GM23338 (cell line): ENCODE results near the gene SNAP25. TPM values are rescaled to one million over a fixed set of nuclear protein-coding genes. Genes with fewer than 3 reads are reported as not detected.

Source experiments
- ATAC-seq: fragments of 200-7000 bp; cut with Tn5 transposase; 3 replicates; pipeline ENCODE4 v1.9.1; 2020
- DNase-seq: peaks from one replicate; pipeline ENCODE4 v3.0.0-alpha.2; 2015; ENCODE audit warnings: low spot score
- H2AFZ ChIP-seq: fragments of 200-600 bp; sonication (generic); 2 replicates; pipeline ENCODE4 v1.8.0; 2016; ENCODE audit warnings: antibody characterized with exemption, mild to moderate bottlenecking, moderate library complexity
- H3F3A ChIP-seq: fragments of 200-600 bp; sonication (generic); replicated peaks from 2 replicates; pipeline ENCODE4 v1.8.0; 2017; ENCODE audit warnings: antibody characterized with exemption, mixed run types, low read depth
- H3K27ac ChIP-seq: fragments of 200-600 bp; sonication (generic); 2 replicates; pipeline ENCODE4 v1.6.1; 2016; ENCODE audit warnings: low read depth
- H3K27me3 ChIP-seq: fragments of 200-600 bp; sonication (generic); 2 replicates; pipeline ENCODE4 v1.8.0; 2016; ENCODE audit warnings: mild to moderate bottlenecking, mixed run types, moderate library complexity; ENCODE audit not compliant: insufficient read depth
- H3K36me3 ChIP-seq: fragments of 200-600 bp; sonication (generic); 2 replicates; pipeline ENCODE4 v1.8.0; 2016; ENCODE audit warnings: mild to moderate bottlenecking; ENCODE audit not compliant: insufficient read depth
- H3K4me1 ChIP-seq: fragments of 200-600 bp; sonication (generic); 2 replicates; pipeline ENCODE4 v1.8.0; 2016; ENCODE audit warnings: mild to moderate bottlenecking, moderate library complexity; ENCODE audit not compliant: insufficient read depth
- H3K4me2 ChIP-seq: fragments of 200-600 bp; sonication (generic); 2 replicates; pipeline ENCODE4 v1.7.1; 2017; ENCODE audit warnings: mixed run types
- H3K4me3 ChIP-seq: fragments of 200-600 bp; sonication (generic); 2 replicates; pipeline ENCODE4 v1.6.1; 2016; ENCODE audit warnings: mixed run types
- H3K79me2 ChIP-seq: fragments of 200-600 bp; sonication (generic); replicated peaks from 2 replicates; pipeline ENCODE4 v1.8.0; 2017; ENCODE audit warnings: mild to moderate bottlenecking; ENCODE audit not compliant: insufficient read depth
- H3K9me2 ChIP-seq: fragments of 200-600 bp; sonication (generic); 2 replicates; pipeline ENCODE4 v1.8.0; 2017; ENCODE audit not compliant: insufficient read depth
- H4K20me1 ChIP-seq: fragments of 200-600 bp; sonication (generic); replicated peaks from 2 replicates; pipeline ENCODE4 v1.8.0; 2017; ENCODE audit warnings: mild to moderate bottlenecking; ENCODE audit not compliant: insufficient read depth
- H3K27ac Mint-ChIP-seq: 2 replicates; pipeline ENCODE4 v1.8.0; 2020; ENCODE audit warnings: inconsistent platforms, mild to moderate bottlenecking, moderate library complexity, mixed read lengths
- H3K27me3 Mint-ChIP-seq: 3 replicates; pipeline ENCODE4 v1.8.0; 2022; ENCODE audit warnings: low read depth, mild to moderate bottlenecking, moderate library complexity, mixed read lengths, inconsistent platforms; ENCODE audit not compliant: insufficient read depth, poor library complexity
- H3K36me3 Mint-ChIP-seq: 3 replicates; pipeline ENCODE4 v1.8.0; 2021; ENCODE audit warnings: low read depth, mild to moderate bottlenecking, inconsistent platforms, moderate library complexity, mixed read lengths
- H3K4me1 Mint-ChIP-seq: 3 replicates; pipeline ENCODE4 v1.8.0; 2020; ENCODE audit warnings: mild to moderate bottlenecking, inconsistent platforms, mixed read lengths
- H3K4me3 Mint-ChIP-seq: 3 replicates; pipeline ENCODE4 v1.8.0; 2021; ENCODE audit warnings: moderate library complexity, mild to moderate bottlenecking, inconsistent platforms, mixed read lengths
- H3K9me3 Mint-ChIP-seq: 3 replicates; pipeline ENCODE4 v1.8.0; 2020; ENCODE audit warnings: moderate library complexity, mild to moderate bottlenecking, inconsistent platforms, mixed read lengths
- CREB1 ChIP-seq: fragments of 250-450 bp; sonication (Bioruptor Pico); IDR thresholded peaks from 2 replicates; pipeline ENCODE4 v1.5.0; 2020; ENCODE audit warnings: low read depth, mild to moderate bottlenecking, moderate library complexity
- EZH2 ChIP-seq: fragments of 200-600 bp; sonication (generic); IDR thresholded peaks from one replicate; pipeline ENCODE4 v1.8.0; 2017; ENCODE audit warnings: antibody characterized with exemption, mild to moderate bottlenecking, low read depth; ENCODE audit not compliant: unreplicated experiment
- EZH2phosphoT487 ChIP-seq: fragments of 200-600 bp; sonication (generic); IDR thresholded peaks from one replicate; pipeline ENCODE4 v1.8.1; 2018; ENCODE audit warnings: antibody characterized with exemption; ENCODE audit not compliant: unreplicated experiment
- JUNB ChIP-seq: IDR thresholded peaks from one replicate; pipeline ENCODE4 v1.6.1; 2016; ENCODE audit warnings: antibody characterized with exemption; ENCODE audit not compliant: unreplicated experiment
- NANOG ChIP-seq: IDR thresholded peaks from 2 replicates; pipeline ENCODE4 v1.6.1; 2016; ENCODE audit warnings: antibody characterized with exemption, borderline replicate concordance
- POLR2AphosphoS5 ChIP-seq: IDR thresholded peaks from 2 replicates; pipeline ENCODE4 v1.6.1; 2016; ENCODE audit warnings: antibody characterized with exemption, low read depth
- STAT1 ChIP-seq: IDR thresholded peaks from one replicate; pipeline ENCODE4 v1.6.1; 2016; ENCODE audit warnings: antibody characterized with exemption; ENCODE audit not compliant: unreplicated experiment
- ZNF114 ChIP-seq: fragments of 250-450 bp; sonication (Bioruptor Pico); IDR thresholded peaks from 2 replicates; pipeline ENCODE4 v1.5.0; 2020; ENCODE audit warnings: mild to moderate bottlenecking, moderate library complexity
- ZNF331 ChIP-seq: fragments of 250-450 bp; sonication (Bioruptor Pico); IDR thresholded peaks from 2 replicates; pipeline ENCODE4 v1.5.0; 2020; ENCODE audit warnings: low read depth, mild to moderate bottlenecking, moderate library complexity
- polyA plus RNA-seq: library from polyadenylated mRNA; unstranded; fragments of >200 nt; fragmentation: Nextera tagmentation; extraction: Ambion mirVana; gene quantifications from 2 replicates; pipeline ENCODE4 v1.2.1, GENCODE V29; 2016
- total RNA-seq: library from RNA; depleted of rRNA; stranded (reverse); fragments of >200 nt; shearing (Covaris generic); gene quantifications from 2 replicates; pipeline ENCODE4 v1.2.3, GENCODE V29; 2014
- TF ChIP-seq, protein P1 (sequence below): IDR thresholded peaks from one replicate; pipeline ENCODE4 v1.6.1; 2018; ENCODE audit warnings: antibody characterized with exemption; ENCODE audit not compliant: unreplicated experiment
- TF ChIP-seq, protein P2 (sequence below), 2 experiments: fragments of 200-600 bp in 1 of 2; sonication (generic) in 1 of 2; conservative IDR thresholded peaks; 2 replicates each; pipeline versions ENCODE4 v1.5.1 to v1.6.1; 2016 to 2017; ENCODE audit warnings: antibody characterized with exemption in 2 of 2, low read depth in 2 of 2, mild to moderate bottlenecking in 2 of 2, moderate library complexity in 1 of 2
- TF ChIP-seq, protein P3 (sequence below): IDR thresholded peaks from 2 replicates; pipeline ENCODE4 v1.6.1; 2016; ENCODE audit warnings: antibody characterized with exemption

The SNAP25 gene
- total and polyA plus RNA-seq, 2 experiments from 2014 or later: 0.82 to 1.3 TPM

DNA sequence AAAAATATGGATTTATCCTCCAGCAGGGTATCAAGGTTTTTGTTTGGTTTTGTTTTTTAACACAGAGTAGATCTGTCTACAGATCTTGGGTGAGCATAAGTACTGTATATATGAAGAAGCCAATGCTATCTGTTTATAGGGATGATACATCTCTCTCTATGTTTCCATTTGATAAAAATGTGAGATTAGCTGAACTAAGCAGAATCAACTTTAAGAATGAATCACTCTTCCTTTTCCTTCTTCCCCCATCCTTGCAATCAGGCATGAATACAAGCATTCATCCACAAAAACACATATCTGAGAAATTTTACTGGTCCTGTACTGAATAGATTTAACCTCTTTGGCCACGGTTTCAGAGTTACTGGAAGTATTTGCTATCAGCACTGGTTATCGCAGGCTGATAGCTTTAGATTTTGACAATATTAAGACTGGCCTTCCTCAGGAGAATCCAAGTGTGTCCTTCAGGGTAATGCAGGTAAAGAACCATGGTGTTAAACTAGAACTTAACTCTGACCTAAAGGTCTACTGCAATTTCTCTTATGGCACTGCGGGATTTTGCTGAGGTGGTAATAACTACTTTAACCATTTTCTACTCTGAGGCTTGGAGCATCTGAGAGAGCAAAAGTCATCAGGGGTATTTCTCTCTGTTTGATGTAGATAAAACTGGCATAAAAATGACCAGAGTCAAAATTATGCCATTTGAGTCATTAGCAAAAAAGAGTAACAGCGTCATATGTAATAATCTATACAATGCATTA, 1.5 kb downstream of the SNAP25 start:
- no peak overlapping the region for H3K27ac ChIP-seq
- H3K79me2 ChIP-seq: no peaks in the 10 kb centered on the region
- H3K9me3 Mint-ChIP-seq: no peaks in the 10 kb centered on the region
- no peak for ATAC-seq
- H3F3A ChIP-seq: peaks cover 3% of the 10 kb centered on the region; the same call in 1 of the 2 replicates
- H4K20me1 ChIP-seq: no peaks in the 10 kb centered on the region
- no peak for TF ChIP-seq ZNF331
- TF ChIP-seq POLR2AphosphoS5: no peak
- TF ChIP-seq, protein P1, sequence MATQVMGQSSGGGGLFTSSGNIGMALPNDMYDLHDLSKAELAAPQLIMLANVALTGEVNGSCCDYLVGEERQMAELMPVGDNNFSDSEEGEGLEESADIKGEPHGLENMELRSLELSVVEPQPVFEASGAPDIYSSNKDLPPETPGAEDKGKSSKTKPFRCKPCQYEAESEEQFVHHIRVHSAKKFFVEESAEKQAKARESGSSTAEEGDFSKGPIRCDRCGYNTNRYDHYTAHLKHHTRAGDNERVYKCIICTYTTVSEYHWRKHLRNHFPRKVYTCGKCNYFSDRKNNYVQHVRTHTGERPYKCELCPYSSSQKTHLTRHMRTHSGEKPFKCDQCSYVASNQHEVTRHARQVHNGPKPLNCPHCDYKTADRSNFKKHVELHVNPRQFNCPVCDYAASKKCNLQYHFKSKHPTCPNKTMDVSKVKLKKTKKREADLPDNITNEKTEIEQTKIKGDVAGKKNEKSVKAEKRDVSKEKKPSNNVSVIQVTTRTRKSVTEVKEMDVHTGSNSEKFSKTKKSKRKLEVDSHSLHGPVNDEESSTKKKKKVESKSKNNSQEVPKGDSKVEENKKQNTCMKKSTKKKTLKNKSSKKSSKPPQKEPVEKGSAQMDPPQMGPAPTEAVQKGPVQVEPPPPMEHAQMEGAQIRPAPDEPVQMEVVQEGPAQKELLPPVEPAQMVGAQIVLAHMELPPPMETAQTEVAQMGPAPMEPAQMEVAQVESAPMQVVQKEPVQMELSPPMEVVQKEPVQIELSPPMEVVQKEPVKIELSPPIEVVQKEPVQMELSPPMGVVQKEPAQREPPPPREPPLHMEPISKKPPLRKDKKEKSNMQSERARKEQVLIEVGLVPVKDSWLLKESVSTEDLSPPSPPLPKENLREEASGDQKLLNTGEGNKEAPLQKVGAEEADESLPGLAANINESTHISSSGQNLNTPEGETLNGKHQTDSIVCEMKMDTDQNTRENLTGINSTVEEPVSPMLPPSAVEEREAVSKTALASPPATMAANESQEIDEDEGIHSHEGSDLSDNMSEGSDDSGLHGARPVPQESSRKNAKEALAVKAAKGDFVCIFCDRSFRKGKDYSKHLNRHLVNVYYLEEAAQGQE: no peak
- no peak for TF ChIP-seq JUNB
- TF ChIP-seq, protein P2, sequence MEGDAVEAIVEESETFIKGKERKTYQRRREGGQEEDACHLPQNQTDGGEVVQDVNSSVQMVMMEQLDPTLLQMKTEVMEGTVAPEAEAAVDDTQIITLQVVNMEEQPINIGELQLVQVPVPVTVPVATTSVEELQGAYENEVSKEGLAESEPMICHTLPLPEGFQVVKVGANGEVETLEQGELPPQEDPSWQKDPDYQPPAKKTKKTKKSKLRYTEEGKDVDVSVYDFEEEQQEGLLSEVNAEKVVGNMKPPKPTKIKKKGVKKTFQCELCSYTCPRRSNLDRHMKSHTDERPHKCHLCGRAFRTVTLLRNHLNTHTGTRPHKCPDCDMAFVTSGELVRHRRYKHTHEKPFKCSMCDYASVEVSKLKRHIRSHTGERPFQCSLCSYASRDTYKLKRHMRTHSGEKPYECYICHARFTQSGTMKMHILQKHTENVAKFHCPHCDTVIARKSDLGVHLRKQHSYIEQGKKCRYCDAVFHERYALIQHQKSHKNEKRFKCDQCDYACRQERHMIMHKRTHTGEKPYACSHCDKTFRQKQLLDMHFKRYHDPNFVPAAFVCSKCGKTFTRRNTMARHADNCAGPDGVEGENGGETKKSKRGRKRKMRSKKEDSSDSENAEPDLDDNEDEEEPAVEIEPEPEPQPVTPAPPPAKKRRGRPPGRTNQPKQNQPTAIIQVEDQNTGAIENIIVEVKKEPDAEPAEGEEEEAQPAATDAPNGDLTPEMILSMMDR (conservative IDR thresholded peaks at IDR 0.05; ENCODE audit: low read depth in 2 of 2): no peak
- no peak for TF ChIP-seq ZNF114 (CRISPR knock-in tag)
- TF ChIP-seq EZH2phosphoT487: no peak
- TF ChIP-seq NANOG: no peak
- no peak for TF ChIP-seq EZH2
- TF ChIP-seq, protein P3, sequence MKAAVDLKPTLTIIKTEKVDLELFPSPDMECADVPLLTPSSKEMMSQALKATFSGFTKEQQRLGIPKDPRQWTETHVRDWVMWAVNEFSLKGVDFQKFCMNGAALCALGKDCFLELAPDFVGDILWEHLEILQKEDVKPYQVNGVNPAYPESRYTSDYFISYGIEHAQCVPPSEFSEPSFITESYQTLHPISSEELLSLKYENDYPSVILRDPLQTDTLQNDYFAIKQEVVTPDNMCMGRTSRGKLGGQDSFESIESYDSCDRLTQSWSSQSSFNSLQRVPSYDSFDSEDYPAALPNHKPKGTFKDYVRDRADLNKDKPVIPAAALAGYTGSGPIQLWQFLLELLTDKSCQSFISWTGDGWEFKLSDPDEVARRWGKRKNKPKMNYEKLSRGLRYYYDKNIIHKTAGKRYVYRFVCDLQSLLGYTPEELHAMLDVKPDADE: no peak
- no peak for TF ChIP-seq STAT1
- no peak for TF ChIP-seq CREB1 (CRISPR knock-in tag)
- peaks cover 15% of the 10 kb centered on the region for H3K4me1 ChIP-seq
- peaks cover 17% of the 10 kb centered on the region for H3K4me1 Mint-ChIP-seq
- no peak overlapping the region for H2AFZ ChIP-seq
- H3K9me2 ChIP-seq: no peaks in the 10 kb centered on the region
- H3K4me2 ChIP-seq: peak overlapping the region; percentile 99; the same call in 1 of the 2 replicates
- no peak for DNase-seq
- H3K4me3 ChIP-seq: peak overlapping the region; percentile 93; the same call in 1 of the 2 replicates
- H3K27me3 Mint-ChIP-seq: peaks cover 22% of the 10 kb centered on the region
- no peaks in the 10 kb centered on the region for H3K36me3 ChIP-seq
- H3K27me3 ChIP-seq: peaks cover 17% of the 10 kb centered on the region
- no peak overlapping the region for H3K27ac Mint-ChIP-seq
- peak overlapping the region; percentile 84; the same call in 1 of the 3 replicates for H3K4me3 Mint-ChIP-seq
- no peaks in the 10 kb centered on the region for H3K36me3 Mint-ChIP-seq
